HG03558 (cell line): Measurements from ENCODE around the gene HHAT.
A peak's percentile ranks its signal among the peaks of the same experiment; 100 is the strongest.
"Not testable (repeated sequence)": the region's sequence is repeated elsewhere in the genome, so short reads cannot be mapped to it uniquely, and the experiment has no call there.

Experiments used
- ATAC-seq: cut with Tn5 transposase; IDR thresholded peaks from one replicate; pipeline ENCODE4 v1.9.1; 2021; ENCODE audit warnings: moderate number of reproducible peaks; ENCODE audit not compliant: unreplicated experiment; ENCODE audit errors: extremely low read depth

Gene HHAT

DNA sequence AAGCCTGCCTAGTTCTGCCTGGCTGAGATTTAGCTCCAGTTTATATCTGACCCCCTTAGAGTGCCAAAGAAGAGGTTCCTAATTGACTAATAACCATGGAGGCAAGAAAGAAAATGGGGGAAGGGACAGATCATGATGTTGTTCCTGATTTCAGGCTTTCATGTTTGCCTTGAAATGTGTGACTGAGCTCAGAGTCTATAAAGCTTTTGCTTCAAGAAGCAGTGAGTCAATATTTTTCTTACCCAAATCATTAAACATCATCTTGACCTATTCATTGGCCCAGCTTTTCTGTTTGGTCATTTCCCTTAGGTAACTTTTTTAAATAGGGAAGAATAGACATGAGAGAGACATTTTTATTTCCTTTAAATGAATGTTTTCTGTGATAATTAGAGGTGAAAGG lies 55.9 kb downstream of the HHAT start:
- ATAC-seq: no peak

DNA sequence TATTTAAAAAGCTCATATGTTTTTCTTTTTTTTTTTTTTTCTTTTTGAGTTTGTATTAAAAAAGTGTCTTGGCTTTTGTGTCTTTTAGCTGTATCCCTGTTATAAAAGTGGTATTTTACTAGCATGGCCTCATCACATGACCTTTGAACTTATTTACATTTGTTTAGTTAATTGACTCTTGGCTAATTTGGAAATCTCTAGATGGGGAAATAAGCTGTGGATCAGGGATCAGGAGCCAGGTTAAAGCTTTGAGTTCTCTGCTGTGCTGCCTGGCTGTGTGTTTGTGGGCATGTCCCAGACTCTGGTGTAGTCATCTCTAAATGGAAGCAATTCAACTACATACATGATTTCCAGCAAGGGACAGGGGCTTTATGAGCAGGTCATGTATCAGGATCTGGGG lies 56.5 kb downstream of the HHAT start:
- ATAC-seq: no peak

DNA sequence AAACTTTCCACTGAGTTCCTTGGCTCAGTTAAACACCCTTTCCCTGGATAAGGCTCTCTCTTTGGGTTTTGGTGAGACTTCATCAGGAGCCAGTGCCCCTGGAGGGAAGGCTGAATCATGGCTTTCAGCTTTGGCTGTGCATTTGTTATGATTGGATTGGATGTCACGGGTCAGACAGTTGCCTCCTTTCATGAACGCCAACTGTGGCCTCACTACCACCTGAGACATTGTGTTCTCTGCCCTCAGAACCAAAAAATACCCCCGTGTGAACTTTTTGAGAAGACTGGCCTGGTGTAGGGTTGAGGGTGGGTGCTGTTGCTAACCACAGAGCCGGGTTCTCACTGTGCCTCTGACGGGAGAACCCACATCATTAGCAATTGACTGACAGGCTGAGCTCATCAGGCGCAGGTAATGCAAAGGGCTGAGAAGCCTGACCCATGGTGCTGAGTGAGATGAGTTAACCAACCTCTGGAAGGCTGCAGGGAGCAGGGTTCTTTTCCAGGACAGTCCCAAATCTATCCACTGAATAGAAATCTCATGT lies 65.6 kb downstream of the HHAT start:
- ATAC-seq: no peak

DNA sequence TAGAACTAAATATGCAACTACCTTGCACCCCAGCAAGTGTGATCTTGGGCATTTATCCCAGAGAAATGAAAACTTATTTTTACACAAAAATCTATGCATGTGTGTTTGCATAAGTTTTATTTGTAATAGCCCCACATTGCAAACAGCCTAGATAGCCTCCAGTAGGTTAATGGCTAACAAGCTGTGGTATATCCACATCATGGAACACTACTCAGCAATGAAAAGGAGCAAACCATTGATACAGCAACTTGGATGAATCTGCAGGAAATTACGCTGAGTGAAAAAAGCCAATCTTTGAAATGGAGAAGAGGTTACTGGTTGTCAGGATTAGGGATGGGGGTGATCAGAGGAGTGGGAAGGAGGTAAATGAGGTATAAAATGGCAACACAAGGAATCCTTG lies 67.8 kb downstream of the HHAT start:
- no peak for ATAC-seq

DNA sequence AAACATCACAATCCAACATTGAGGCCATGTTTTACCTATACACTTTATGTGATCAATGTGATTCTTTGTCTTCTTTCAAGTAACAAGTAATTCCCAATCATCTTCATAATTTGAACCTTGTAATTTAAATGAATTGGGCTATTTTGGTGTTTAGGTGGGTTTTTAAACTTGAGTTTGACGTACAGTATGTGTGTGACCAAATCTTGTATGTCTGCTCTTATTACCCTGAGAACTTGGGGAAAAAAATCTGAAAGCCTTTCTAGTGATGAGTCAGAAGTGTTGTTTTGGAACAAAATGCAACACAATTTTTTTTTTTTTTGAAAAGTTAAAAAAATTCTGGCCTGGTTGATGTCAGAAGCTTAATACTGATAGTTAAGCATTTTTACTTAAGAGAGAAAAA lies 68.5 kb downstream of the HHAT start:
- no peak for ATAC-seq

DNA sequence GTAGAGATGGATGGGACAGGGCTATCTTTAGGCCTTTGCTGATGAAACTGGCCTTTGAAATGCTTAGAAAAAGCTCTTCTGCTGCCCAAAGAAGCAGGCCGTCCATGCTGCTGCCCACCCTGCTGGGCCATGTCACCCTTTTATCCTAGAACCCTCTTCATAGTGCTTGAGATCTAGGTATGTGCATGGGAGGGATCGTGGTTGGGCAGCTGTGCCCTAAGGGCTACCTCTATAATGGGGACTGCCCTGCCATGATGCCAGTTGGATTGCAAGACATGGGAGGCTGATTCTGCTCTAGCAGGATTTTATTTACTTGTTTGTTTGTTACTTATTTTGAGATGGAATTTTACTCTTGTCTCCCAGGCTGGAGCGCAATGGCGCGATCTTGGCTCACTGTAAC lies 69.0 kb downstream of the HHAT start:
- ATAC-seq: no peak

DNA sequence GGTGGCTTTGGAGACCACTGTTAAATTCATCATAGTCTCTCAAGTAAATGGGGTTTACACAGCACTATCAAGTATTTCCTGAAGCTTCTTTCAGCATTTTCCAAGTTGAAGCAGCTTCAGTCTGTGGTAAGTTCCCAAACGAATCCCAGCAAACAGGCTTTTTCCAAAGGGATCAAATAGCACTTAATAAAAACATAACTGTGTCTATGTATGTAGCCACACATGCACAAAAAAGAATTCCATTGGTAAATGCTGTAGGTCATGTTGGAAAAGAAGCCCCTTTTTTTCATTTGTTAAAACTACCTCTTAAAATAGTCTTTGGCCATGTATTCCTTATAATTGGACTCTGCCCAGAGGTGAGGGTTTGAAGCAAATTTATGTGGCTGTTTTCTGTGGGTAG lies 69.8 kb downstream of the HHAT start:
- ATAC-seq: no peak

DNA sequence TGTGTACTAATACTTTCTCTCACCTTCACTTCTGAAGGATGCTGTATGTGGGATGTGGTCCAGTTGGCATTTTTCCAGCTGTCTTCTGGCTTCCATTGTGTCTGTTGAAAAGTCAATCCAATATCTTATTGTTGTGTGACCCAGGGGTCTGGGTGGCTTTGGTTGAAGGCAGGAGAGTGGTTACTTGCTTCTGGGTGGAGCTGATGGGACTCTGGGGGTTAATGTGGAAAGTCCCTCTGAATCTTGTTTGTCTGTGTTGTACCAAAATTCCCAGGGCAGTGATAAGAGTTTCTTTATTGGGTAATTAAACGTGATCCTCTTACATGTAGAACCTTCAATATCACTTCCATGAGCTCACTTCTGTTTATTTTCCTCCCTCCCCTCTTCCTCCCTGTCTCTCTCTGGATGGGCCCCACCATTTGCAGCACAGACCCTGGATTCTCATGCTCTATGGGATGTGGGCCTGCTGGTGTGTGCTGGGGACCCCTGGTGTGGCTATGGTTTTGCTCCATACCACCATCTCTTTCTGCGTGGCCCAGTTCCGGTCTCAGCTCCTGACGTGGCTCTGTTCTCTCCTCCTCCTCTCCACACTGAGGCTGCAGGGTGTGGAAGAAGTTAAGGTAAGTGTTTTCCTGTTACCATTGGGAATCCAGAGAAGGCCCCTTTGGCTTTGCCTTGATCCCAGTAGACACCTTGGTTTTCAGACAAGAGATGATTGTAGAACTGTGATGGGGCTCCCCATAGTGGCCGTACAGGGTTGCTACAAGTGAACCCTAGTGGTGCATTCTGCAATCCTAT lies 71.5 kb downstream of the HHAT start:
- peak; percentile 66 for ATAC-seq

DNA sequence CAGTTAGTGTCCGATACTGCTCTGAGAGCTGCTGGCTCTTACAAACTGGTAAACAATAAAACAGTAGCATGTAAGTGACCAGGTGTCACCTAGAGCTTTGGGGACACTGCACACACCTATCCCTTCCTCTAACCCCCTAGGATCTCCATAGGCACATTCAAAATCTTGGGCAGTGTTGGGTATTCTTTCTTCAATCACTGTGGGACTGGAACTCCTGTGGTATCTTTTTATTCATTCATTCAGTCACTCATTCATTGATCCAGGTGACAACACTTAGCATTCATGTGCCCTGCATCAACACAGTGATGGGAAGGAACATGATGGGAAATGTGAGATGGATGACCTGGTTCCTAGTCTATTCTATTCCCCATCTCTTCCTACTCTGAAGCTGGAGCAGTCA lies 73.9 kb downstream of the HHAT start:
- ATAC-seq: no peak

DNA sequence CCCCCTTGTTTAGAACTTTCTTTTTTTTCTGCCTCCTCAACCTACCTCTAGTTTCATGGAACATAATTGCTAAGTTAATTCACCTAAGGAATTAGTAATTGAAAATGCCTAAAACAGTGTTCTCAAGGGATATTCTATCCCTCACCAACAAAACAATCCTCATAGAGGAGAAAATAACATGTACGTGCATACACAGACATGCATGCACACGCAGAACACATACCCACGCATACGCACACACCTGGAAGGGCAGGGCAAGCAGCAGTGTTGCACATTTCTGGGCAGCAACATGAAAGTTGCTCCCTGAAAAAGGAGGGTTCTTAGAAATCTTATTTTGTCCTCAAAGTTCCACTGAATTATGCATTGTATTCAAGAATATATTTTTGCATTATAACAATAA lies 76.6 kb downstream of the HHAT start:
- no peak for ATAC-seq

DNA sequence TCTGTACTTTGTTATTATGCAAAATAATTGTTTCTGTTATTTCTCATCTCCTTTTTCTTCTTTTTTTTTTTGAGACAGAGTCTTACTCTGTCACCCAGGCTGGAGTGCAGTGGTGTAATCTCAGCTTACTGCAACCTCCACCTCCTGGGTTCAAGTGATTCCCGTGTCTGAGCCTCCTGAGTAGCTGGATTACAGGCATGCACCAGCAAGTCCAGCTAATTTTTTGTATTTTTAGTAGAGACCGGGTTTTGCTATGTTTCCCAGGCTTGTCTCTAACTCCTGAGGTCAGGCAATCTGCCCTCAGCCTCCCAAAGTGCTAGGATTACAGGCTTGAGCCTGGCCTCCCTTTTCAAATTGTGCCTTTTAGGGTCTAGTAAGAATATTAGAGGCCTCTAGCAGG lies 77.6 kb downstream of the HHAT start:
- ATAC-seq: not testable (repeated sequence)

DNA sequence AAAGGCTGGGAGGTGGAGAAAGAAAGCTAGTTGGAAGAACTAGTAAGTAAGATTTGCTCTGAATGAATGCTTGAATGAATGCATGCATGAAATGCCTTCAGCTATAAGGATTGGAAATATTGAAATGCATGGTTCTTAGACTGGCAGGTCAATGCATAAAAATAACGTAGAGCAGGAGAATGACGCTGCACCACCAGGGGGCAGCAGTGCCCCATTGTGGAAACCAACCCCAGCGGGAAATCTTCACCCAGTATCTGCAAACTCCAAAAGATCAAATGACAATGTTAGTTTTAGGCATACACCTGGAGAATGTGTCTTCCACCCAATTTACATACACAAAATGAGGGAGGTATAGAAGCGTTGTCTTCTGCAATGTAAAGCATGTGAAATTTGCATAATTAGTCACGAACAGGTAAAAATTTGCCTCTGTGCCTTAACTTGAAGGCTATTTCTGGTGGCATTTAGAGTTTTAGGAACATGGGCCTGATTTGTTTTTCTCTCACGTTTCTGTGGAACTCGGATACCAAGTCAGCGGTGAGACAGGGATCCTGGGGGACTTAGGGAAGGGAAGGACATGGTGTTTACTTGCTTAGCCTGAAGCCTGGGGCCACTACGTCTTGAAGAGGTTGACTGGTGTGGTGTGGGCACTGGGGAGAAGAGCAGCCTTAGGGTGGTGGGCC lies 78.6 kb downstream of the HHAT start:
- no peak for ATAC-seq

DNA sequence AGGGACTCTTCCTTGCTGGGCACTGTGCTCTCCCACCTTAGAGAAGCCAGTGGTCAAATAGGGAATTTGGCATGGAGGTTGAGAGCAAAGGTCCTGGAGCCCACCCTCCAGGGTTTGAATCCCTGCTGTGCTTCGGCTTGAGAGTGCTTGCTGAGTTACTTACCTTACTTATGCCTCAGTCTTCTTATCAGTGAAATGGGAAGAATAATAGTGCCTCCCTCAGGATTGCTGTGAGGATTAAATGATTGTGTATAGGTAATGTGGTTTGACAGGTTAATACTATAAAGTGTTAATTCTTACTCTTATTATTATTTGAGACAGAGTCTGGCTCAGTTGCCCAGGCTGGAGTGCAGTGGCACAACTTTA lies 79.2 kb downstream of the HHAT start:
- ATAC-seq: no peak

DNA sequence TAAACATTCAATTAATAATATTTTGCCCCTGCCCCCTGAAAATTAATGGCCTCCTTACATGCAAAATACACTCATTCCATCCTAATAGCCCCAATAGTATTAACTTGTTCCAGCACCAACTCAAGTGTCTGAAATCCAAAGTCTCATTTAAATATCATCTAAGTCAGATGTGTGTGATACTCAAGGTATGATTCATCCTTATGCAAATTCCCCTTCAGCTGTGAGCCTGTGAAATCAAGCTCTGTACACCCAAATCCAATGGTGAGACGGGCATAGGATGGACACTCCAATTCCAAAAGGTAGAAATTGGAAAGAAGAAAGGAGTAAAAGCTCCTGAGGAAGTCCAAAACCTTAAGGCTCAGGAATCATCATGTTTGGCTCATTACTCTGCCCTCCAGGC lies 83.5 kb downstream of the HHAT start:
- no peak for ATAC-seq

DNA sequence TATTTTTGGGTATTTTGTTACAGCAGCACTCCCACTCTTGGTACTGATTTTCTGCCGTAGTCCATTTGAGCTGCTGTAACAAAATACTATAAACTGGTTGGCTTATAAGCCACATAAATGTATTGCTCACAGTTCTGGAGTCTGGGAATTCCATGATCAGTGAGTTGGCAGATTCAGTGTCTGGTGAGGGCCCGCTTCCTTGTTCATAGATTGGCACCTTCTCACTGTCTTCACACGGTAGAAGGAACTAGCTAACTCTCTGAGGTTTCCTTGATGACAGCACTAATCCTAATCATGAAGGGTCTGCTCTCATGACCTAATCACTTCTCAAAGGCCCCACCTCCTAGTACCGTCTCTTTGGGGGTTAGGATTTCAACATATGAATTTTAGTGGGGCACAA lies 85.2 kb downstream of the HHAT start:
- ATAC-seq: no peak

DNA sequence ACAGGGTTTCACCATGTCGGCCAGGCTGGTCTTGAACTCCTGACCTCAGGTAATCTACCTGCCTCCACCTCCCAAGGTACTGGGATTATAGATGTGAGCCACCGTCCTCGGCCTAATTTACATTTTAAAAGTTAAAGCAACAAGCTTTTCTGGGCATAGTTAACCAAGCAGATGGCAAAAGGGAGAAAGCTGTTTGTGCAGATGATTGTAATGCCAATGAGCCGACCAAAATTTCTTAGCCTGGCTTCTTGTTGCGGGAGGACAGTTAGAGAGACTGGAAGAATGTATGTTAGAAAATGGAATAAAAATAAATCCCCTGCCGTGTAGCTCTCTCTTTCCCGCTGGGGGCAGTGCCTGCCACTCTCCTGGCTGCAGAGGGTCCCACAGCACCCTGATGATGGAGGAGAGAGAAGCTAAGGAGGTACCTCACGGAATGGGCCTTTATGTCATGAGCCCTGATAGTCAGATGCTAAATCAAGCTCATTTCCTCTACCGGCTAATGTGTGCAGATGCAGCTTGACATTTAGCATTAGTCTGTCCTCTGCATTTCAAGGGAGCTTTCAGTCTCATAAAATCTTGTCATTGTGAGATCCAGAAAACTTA lies 87.2 kb downstream of the HHAT start:
- ATAC-seq: no peak

DNA sequence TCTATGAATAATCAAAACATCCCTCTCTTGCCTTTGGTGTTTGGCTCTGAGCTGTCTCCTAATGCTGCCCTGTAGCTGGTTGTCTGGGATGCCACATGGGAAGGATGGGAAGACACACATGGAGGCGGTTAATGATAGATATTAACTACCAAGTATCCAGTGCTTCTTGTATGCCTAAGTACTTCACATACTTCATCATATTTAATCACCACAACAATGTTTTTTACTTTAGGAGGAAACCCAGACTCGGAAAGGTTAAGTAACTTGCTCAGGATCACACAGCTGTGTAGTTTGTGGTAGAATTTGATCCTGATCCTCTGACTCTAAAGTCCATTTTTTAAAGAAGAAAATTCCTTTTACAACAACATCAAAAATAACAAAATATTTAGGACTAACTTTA lies 88.0 kb downstream of the HHAT start:
- ATAC-seq: no peak

DNA sequence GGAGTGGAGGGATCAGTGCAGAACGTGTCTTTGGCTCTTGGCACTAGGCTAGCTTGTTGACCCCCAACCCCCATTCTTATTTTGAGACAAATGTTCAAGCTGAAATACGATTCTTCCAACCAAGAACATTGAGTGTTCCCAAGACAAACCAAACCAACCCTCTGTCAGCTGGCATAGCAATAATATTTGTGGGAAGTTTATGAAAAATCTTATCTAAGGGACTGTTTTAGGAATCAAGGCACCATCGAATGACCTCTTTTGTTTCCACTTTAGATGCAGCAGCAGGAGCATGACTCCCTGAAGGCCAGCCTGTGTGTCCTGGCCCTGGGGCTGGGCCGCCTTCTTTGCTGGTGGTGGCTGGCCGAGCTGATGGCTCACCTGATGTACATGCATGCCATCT lies 89.2 kb downstream of the HHAT start:
- ATAC-seq: no peak

DNA sequence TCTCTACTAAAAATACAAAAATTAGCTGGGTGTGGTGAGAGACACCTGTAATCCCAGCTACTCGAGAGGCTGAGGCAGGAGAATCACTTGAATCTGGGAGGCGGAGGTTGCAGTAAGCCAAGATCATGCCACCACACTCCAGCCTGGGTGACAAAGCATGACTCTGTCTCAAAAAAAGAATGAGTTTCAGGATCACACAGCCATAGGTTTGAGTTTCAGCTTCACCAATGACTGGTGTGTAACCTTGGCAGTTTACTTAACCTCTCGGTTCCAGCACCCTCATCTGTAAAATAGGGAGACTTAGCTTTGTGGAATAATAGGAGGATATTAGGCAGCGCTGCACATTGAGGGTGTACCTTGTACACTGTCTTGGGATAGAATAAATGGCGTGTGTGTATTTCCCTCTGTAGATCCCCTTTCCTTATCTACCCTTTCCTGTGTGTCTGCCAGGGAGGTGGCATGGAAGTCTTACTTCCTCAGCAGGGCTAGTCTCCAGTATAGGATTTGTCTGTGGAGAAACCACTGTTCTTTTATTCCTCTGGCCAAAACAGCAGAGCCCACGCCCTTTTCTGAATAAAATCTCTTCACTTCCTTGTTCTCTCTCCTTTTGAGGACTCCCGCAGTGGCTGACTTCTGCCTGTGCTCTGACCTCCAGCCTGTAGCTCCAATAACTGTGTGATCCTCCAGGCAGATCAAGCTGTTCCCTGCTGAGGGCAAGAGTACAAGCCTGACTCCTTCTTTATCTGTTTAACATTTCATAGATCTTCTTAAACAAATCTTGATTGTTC lies 90.4 kb downstream of the HHAT start:
- ATAC-seq: no peak

DNA sequence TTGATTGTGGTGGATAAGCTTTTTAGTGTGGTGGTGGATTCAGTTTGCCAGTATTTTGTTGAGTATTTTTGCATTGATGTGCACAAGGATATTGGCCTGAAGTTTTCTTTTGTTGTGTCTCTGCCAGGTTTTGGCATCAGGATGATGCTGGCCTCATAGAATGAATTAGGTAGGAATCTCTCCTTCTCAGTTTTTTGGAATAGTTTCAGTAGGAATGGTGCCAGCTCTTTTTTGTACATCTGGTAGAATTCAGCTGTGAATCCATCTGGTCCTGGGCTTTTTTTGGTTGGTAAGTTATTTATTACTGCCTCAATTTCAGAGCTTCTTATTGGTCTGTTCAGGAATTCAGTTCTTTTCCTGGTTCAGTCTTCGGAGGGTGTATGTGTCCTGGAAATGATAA lies 98.0 kb downstream of the HHAT start:
- ATAC-seq: not testable (repeated sequence)

DNA sequence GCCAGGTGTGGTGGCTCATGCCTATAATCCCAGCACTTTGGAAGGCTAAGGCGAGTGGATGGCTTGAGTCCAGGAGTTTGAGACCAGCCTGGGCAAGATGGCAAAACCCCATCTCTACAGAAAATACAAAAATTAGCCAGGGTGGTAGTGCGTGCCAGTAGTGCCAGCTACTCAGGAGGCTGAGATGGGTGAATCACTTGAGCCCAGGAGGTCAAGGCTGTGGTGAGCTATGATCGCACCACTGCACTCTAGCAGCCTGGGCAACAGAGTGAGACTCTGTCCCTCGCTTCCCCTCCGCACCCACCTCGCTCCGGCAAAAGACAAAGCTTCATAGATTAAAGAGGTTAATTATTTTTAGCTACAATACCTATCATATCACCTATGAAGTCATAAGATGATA lies 100.0 kb downstream of the HHAT start:
- ATAC-seq: no peak
